HG03378 (cell line): ENCODE results near the gene TAS2R50.
"Not testable (repeated sequence)": the region's sequence is repeated elsewhere in the genome, so short reads cannot be mapped to it uniquely, and the experiment has no call there.

Source experiments
- ATAC-seq: cut with Tn5 transposase; IDR thresholded peaks from one replicate; pipeline ENCODE4 v1.9.1; 2021; ENCODE audit warnings: mild to moderate bottlenecking, moderate library complexity; ENCODE audit not compliant: unreplicated experiment

Gene TAS2R50

GRCh38 chr12:10986812-10987211 is at the start of gene TAS2R50:
Gene TAS2R50, minus strand, starts transcription at chr12:10986912. Its CDS starts 52 bp downstream, at chr12:10986860.
- no peak for ATAC-seq

GRCh38 chr12:11033959-11034358 is 47.2 kb upstream of the TAS2R50 start:
- ATAC-seq: not testable (repeated sequence)

GRCh38 chr12:11031307-11031706 is 44.6 kb upstream of the TAS2R50 start, which contains the start of gene TAS2R31:
Gene TAS2R31, minus strand, starts transcription at chr12:11031407. Its CDS starts 72 bp downstream, at chr12:11031335.
- ATAC-seq: no peak

- no peak for ATAC-seq
Measured at GRCh38 chr12:11026118-11026517, 39.4 kb upstream of the TAS2R50 start.

- ATAC-seq: no peak
Measured at GRCh38 chr12:11023387-11023786, 36.7 kb upstream of the TAS2R50 start.

- ATAC-seq: no peak
Measured at GRCh38 chr12:11022520-11022919, 35.8 kb upstream of the TAS2R50 start, which contains the start of gene TAS2R19. Gene TAS2R19, minus strand, starts transcription at chr12:11022620. Its CDS starts 49 bp downstream, at chr12:11022571.

- ATAC-seq: no peak
Measured at GRCh38 chr12:11016937-11017336, 30.2 kb upstream of the TAS2R50 start.

- ATAC-seq: no peak
Measured at GRCh38 chr12:11015775-11016430, 29.2 kb upstream of the TAS2R50 start.

GRCh38 chr12:11014234-11014633 is 27.5 kb upstream of the TAS2R50 start:
- no peak for ATAC-seq

GRCh38 chr12:11007608-11008007 is 20.9 kb upstream of the TAS2R50 start:
- ATAC-seq: no peak

- no peak for ATAC-seq
Measured at GRCh38 chr12:10998204-10998603, 11.5 kb upstream of the TAS2R50 start, which contains the start of gene TAS2R20. Gene TAS2R20, minus strand, starts transcription at chr12:10998304. Its CDS starts 429 bp downstream, at chr12:10997875.

- no peak for ATAC-seq
Measured at GRCh38 chr12:10994307-10994706, 7.6 kb upstream of the TAS2R50 start.

- ATAC-seq: no peak
Measured at GRCh38 chr12:10989107-10989506, 2.4 kb upstream of the TAS2R50 start.

GRCh38 chr12:10982244-10982643 is 4.5 kb downstream of the TAS2R50 start:
- no peak for ATAC-seq

- ATAC-seq: no peak
Measured at GRCh38 chr12:10974965-10975364, 11.7 kb downstream of the TAS2R50 start.

- no peak for ATAC-seq
Measured at GRCh38 chr12:10968765-10969456, 17.8 kb downstream of the TAS2R50 start.

GRCh38 chr12:10967409-10967808 is 19.3 kb downstream of the TAS2R50 start:
- ATAC-seq: no peak

- no peak for ATAC-seq
Measured at GRCh38 chr12:10966314-10966713, 20.4 kb downstream of the TAS2R50 start.

- ATAC-seq: no peak
Measured at GRCh38 chr12:10965476-10965875, 21.2 kb downstream of the TAS2R50 start.

GRCh38 chr12:10960211-10960610 is 26.5 kb downstream of the TAS2R50 start:
- ATAC-seq: no peak

GRCh38 chr12:10959804-10960203 is 26.9 kb downstream of the TAS2R50 start:
- no peak for ATAC-seq

- ATAC-seq: no peak
Measured at GRCh38 chr12:10957741-10958140, 29.0 kb downstream of the TAS2R50 start.
